PC-9 (cell line): Measurements from ENCODE around the gene ZNF569. TPM values are rescaled to one million over a fixed set of nuclear protein-coding genes. Genes with fewer than 3 reads are reported as not detected.
"Not testable (repeated sequence)": the region's sequence is repeated elsewhere in the genome, so short reads cannot be mapped to it uniquely, and the experiment has no call there.

Experiments
- BruUV-seq: library from RNA; stranded (reverse); fragments of 400-500 nt; replicated peaks from 2 replicates; lab custom pipeline; 2021; lab: Mats Ljungman, UMichigan
- CTCF ChIA-PET: fragments of 300-600 bp; sonication (Branson Sonifier 250); formaldehyde crosslinking; loops from one replicate; lab custom pipeline; 2022; ENCODE audit warnings: antibody characterized with exemption; lab: Charles Lee
- POLR2A ChIA-PET: fragments of 300-600 bp; sonication (Branson Sonifier 250); formaldehyde crosslinking; loops from one replicate; lab custom pipeline; 2022; ENCODE audit warnings: antibody characterized with exemption; ENCODE audit not compliant: unreplicated experiment; lab: Charles Lee
- DNase-seq, 2 experiments: peaks; one replicate each; pipeline versions ENCODE4 v3.0.0 to v3.0.0-alpha.2; 2015 to 2022; ENCODE audit warnings: mixed read lengths in 1 of 2
- H2AFZ ChIP-seq: fragments of 200-600 bp; sonication (generic); 2 replicates; pipeline ENCODE4 v1.8.1; 2017; ENCODE audit warnings: antibody characterized with exemption
- H3F3A ChIP-seq: fragments of 200-600 bp; sonication (generic); 2 replicates; pipeline ENCODE4 v1.8.1; 2017; ENCODE audit warnings: antibody characterized with exemption, mild to moderate bottlenecking, low read depth; ENCODE audit not compliant: insufficient read depth
- H3K27ac ChIP-seq: fragments of 200-600 bp; sonication (generic); 2 replicates; pipeline ENCODE4 v1.6.1; 2016; ENCODE audit warnings: mixed run types
- H3K27me3 ChIP-seq: fragments of 200-600 bp; sonication (generic); 2 replicates; pipeline ENCODE4 v1.6.1; 2016; ENCODE audit warnings: low read depth, mixed run types; ENCODE audit not compliant: insufficient read depth
- H3K36me3 ChIP-seq: fragments of 200-600 bp; sonication (generic); 2 replicates; pipeline ENCODE4 v1.6.1; 2016; ENCODE audit warnings: low read depth, mixed run types
- H3K4me1 ChIP-seq: fragments of 200-600 bp; sonication (generic); replicated peaks from 2 replicates; pipeline ENCODE4 v1.6.1; 2016; ENCODE audit warnings: mixed run types; ENCODE audit not compliant: insufficient read depth
- H3K4me2 ChIP-seq: fragments of 200-600 bp; sonication (generic); 2 replicates; pipeline ENCODE4 v1.6.1; 2017; ENCODE audit warnings: mixed run types
- H3K4me3 ChIP-seq: fragments of 200-600 bp; sonication (generic); 2 replicates; pipeline ENCODE4 v1.6.1; 2016; ENCODE audit warnings: mixed run types
- H3K79me2 ChIP-seq: fragments of 200-600 bp; sonication (generic); 2 replicates; pipeline ENCODE4 v1.6.1; 2017; ENCODE audit warnings: low read depth, mixed run types
- H3K9me2 ChIP-seq: fragments of 200-600 bp; sonication (generic); 2 replicates; pipeline ENCODE4 v1.8.1; 2017; ENCODE audit warnings: mild to moderate bottlenecking; ENCODE audit not compliant: insufficient read depth
- H3K9me3 ChIP-seq: fragments of 200-600 bp; sonication (generic); 2 replicates; pipeline ENCODE4 v1.8.1; 2016; ENCODE audit warnings: low read depth; ENCODE audit not compliant: insufficient read depth
- H4K20me1 ChIP-seq: fragments of 200-600 bp; sonication (generic); 2 replicates; pipeline ENCODE4 v1.8.1; 2017; ENCODE audit not compliant: insufficient read depth
- EZH2 ChIP-seq: fragments of 200-600 bp; sonication (generic); IDR thresholded peaks from 2 replicates; pipeline ENCODE4 v1.8.0; 2017; ENCODE audit warnings: antibody characterized with exemption, low read depth
- intact Hi-C: fragments of 100-400 bp; cut with micrococcal nuclease; formaldehyde crosslinking; loops from one replicate; pipeline ENCODE4 v1.10.0; 2022; ENCODE audit not compliant: unreplicated experiment
- total RNA-seq: library from RNA; stranded (reverse); gene quantifications from 2 replicates; pipeline ENCODE4 v1.2.3, GENCODE V29; 2021
- TF ChIP-seq, protein P1 (sequence below): fragments of 200-600 bp; sonication (generic); conservative IDR thresholded peaks from 2 replicates; pipeline ENCODE4 v1.6.1; 2017; ENCODE audit warnings: mixed run types, antibody characterized with exemption, mild to moderate bottlenecking, moderate library complexity

Gene ZNF569
- total RNA-seq, 1 experiment from 2014 or later: 3.3 TPM

DNA sequence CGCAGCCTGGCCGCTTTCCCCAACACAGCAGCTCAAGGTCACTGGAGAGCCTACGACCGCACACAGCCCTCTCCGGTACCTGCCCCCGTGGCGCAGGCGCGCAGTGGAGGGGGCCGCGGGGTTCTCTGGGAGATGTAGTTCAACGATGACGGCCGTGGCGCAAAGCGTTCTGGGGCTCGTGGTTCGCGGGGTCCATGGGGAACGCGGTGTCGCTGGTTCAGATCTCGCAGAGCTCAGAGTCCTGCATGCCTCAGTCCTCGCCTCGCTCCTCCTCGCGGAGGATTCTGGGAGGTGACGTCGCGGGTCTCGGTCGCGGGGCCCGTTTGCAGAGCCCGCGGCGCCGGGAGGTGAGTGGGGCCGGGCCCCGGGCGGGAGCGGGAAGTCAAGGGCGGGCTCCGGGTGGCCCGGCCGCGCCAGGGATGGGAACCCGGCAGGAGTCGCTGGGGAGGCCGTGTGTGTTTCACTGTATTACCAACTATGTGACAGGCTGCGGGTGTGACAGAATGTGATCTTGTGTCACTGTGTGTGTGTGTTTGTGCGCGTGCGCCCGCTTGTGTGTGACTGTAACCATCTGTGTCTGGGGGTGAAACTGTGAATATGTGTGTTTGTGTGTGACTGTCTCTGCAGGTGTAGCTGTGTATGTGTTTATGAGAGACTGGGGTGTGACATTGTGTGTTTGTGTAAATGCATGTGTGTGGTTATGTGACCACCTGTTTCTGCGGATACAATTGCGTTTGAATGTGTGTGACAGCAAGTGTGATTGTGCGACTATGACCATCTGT lies 96.2 kb downstream of the ZNF569 start, which contains the start of gene ZNF527:
Gene ZNF527 (plus strand): TSS at position 220 of the 782 bp plus-strand sequence. CDS start 3,100 bp downstream, outside the sequence.
- BruUV-seq: no TSS peak

DNA sequence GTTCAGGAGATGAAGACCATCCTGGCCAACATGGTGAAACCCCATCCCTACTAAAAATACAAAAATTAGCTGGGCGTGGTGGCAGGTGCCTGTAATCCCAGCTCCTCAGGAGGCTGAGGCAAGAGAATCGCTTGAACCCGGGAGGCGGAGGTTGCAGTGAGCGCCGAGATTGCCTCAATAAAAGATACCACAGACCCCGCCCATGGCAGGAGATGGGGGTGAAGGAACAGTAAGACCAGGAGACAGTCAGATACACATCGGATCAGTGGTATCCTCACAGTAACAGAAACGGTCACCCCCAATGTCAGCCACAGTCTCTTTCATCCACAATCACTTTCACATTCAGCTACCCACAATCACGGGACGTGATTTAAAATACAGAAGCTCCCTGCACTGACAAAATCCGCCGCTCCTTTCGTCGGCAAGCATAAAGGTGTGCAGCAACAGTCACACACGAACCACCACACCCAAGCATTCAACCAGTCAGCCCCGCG lies 96.8 kb downstream of the ZNF569 start:
- H3F3A ChIP-seq, DNase-seq, H3K9me2 ChIP-seq, H3K27me3 ChIP-seq, H4K20me1 ChIP-seq, H3K9me3 ChIP-seq, H3K79me2 ChIP-seq, H3K4me1 ChIP-seq, H3K36me3 ChIP-seq, H3K27ac ChIP-seq: not testable (repeated sequence)
- TSS peak; percentile 92 for BruUV-seq
- POLR2A ChIA-PET: interaction anchor here (0.5 to 1.3 kb wide), 13 partner anchors 97 to 710 kb away, joined by 3 to 11 read pairs (median 4); partner anchors contain the start of genes ZNF420, ZNF540, ZNF569 and ZNF571
- intact Hi-C loops: loop anchor here (2.0 kb wide), 2 partner anchors 54 to 224 kb away; partner anchors contain the start of genes ZNF540 and ZNF571
- CTCF ChIA-PET: interaction anchor here (0.7 kb wide), 1 partner anchor 519 kb away, joined by 16 read pairs; no protein-coding TSS in a partner anchor
- Histone ChIP-seq H2AFZ (peak overlapping the region; percentile 98), H3K4me3 (peak overlapping the region; percentile 85), H3K4me2 (peak overlapping the region; percentile 92)

More for the DNA sequence above, 96.2 kb downstream of the ZNF569 start, which contains the start of gene ZNF527:
- intact Hi-C loops: loop anchor here (1.0 to 2.0 kb wide), 3 partner anchors 54 to 224 kb away; partner anchors contain the start of genes ZNF540, ZNF570 and ZNF571
- Histone ChIP-seq H3K27me3 (no peaks in the 10 kb centered on the region), H2AFZ (peak within 1 kb of the TSS; percentile 98), H3K9me3 (peaks cover 7% of the 10 kb centered on the region), H4K20me1 (no peaks in the 10 kb centered on the region), H3K79me2 (peaks cover 2% of the 10 kb centered on the region; the same call in 1 of the 2 replicates), H3K4me2 (peak within 1 kb of the TSS; percentile 92), H3F3A (no peaks in the 10 kb centered on the region), H3K4me1 (0 out of 2 replicates have a peak, but pooled peaks cover 4% of the 10 kb centered on the region), H3K36me3 (no peaks in the 10 kb centered on the region), H3K9me2 (no peaks in the 10 kb centered on the region), H3K4me3 (peak within 1 kb of the TSS; percentile 85), H3K27ac (no peak within 1 kb of the TSS)
- TF ChIP-seq, protein P1, sequence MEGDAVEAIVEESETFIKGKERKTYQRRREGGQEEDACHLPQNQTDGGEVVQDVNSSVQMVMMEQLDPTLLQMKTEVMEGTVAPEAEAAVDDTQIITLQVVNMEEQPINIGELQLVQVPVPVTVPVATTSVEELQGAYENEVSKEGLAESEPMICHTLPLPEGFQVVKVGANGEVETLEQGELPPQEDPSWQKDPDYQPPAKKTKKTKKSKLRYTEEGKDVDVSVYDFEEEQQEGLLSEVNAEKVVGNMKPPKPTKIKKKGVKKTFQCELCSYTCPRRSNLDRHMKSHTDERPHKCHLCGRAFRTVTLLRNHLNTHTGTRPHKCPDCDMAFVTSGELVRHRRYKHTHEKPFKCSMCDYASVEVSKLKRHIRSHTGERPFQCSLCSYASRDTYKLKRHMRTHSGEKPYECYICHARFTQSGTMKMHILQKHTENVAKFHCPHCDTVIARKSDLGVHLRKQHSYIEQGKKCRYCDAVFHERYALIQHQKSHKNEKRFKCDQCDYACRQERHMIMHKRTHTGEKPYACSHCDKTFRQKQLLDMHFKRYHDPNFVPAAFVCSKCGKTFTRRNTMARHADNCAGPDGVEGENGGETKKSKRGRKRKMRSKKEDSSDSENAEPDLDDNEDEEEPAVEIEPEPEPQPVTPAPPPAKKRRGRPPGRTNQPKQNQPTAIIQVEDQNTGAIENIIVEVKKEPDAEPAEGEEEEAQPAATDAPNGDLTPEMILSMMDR: no peak
- no peak for TF ChIP-seq EZH2
- ChIA-PET CTCF (interaction anchor here (0.7 kb wide), 1 partner anchor 520 kb away, joined by 16 read pairs; no protein-coding TSS in a partner anchor), POLR2A (interaction anchor here (0.5 to 1.3 kb wide), 13 partner anchors 96 to 711 kb away, joined by 3 to 11 read pairs (median 4); partner anchors contain the start of genes ZNF420, ZNF540, ZNF569 and ZNF571)
- DNase-seq: peak; percentile 90 to 95

DNA sequence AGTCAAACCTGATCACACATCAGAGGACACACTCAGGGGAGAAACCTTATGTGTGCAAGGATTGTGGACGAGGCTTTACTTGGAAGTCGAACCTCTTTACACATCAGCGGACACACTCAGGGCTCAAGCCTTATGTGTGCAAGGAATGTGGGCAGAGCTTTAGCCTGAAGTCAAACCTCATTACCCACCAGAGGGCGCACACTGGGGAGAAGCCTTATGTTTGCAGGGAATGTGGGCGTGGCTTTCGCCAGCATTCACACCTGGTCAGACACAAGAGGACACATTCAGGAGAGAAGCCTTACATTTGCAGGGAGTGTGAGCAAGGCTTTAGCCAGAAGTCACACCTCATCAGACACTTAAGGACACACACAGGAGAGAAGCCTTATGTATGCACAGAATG lies 104.5 kb downstream of the ZNF569 start:
- intact Hi-C loops: no loop called here
- Histone ChIP-seq H3K4me2 (no peak overlapping the region), H3K9me2 (no peaks in the 10 kb centered on the region), H3K27ac (no peak overlapping the region), H4K20me1 (no peaks in the 10 kb centered on the region), H3K9me3 (peaks cover 24% of the 10 kb centered on the region; the same call in 1 of the 2 replicates), H3K36me3 (peaks cover 30% of the 10 kb centered on the region), H2AFZ (no peak overlapping the region), H3K4me1 (no peaks in the 10 kb centered on the region), H3F3A (no peaks in the 10 kb centered on the region), H3K79me2 (no peaks in the 10 kb centered on the region), H3K4me3 (no peak overlapping the region), H3K27me3 (no peaks in the 10 kb centered on the region)
- ChIA-PET POLR2A (no interaction called here), CTCF (no interaction called here)
- BruUV-seq: no TSS peak
- TF ChIP-seq, protein P1: peak; percentile 32; the same call in 1 of the 2 replicates
- no peak for TF ChIP-seq EZH2
- DNase-seq: no peak
